VCaP (cell line): Measurements from ENCODE around the gene SLC16A12.

Experiments used
- H3K27ac ChIP-seq: fragments of 450-650 bp; 2 replicates; pipeline ENCODE4 v1.5.1; 2017
- CTCF ChIP-seq: fragments of 450-650 bp; conservative IDR thresholded peaks from 2 replicates; pipeline ENCODE4 v1.5.1; 2017; ENCODE audit warnings: mild to moderate bottlenecking, moderate library complexity

SLC16A12 gene

GRCh38 chr10:89478085-89478738 is 57.2 kb downstream of the SLC16A12 start:
- no peak for TF ChIP-seq CTCF
- no peak overlapping the region for H3K27ac ChIP-seq

GRCh38 chr10:89476150-89476549 is 59.2 kb downstream of the SLC16A12 start:
- H3K27ac ChIP-seq: no peak overlapping the region; the same call in 1 of the 2 replicates
- no peak for TF ChIP-seq CTCF

GRCh38 chr10:89475591-89475998 is 59.8 kb downstream of the SLC16A12 start:
- H3K27ac ChIP-seq: no peak overlapping the region; the same call in 1 of the 2 replicates
- TF ChIP-seq CTCF: no peak

- H3K27ac ChIP-seq: no peak overlapping the region; the same call in 1 of the 2 replicates
- no peak for TF ChIP-seq CTCF
Observed at GRCh38 chr10:89475125-89475524, 60.3 kb downstream of the SLC16A12 start.

GRCh38 chr10:89474452-89474851 is 60.9 kb downstream of the SLC16A12 start:
- no peak for TF ChIP-seq CTCF
- H3K27ac ChIP-seq: no peak overlapping the region

- no peak overlapping the region for H3K27ac ChIP-seq
- no peak for TF ChIP-seq CTCF
Observed at GRCh38 chr10:89471110-89471809, 64.1 kb downstream of the SLC16A12 start.

- TF ChIP-seq CTCF: no peak
- no peak overlapping the region for H3K27ac ChIP-seq
Observed at GRCh38 chr10:89470628-89471027, 64.8 kb downstream of the SLC16A12 start.
